GM19239 (cell line): ENCODE results near the gene ARL6IP4.
"Not testable (repeated sequence)": the region's sequence is repeated elsewhere in the genome, so short reads cannot be mapped to it uniquely, and the experiment has no call there.

ENCODE experiments used
- DNase-seq: peaks from one replicate; pipeline ENCODE4 v3.0.0; 2011; ENCODE audit warnings: low spot score; ENCODE audit not compliant: insufficient read length
- FAIRE-seq: peaks from 2 replicates; lab custom pipeline; 2011; peaks lifted over from hg19 to GRCh38; lab: Jason Lieb, UNC

Gene ARL6IP4

DNA sequence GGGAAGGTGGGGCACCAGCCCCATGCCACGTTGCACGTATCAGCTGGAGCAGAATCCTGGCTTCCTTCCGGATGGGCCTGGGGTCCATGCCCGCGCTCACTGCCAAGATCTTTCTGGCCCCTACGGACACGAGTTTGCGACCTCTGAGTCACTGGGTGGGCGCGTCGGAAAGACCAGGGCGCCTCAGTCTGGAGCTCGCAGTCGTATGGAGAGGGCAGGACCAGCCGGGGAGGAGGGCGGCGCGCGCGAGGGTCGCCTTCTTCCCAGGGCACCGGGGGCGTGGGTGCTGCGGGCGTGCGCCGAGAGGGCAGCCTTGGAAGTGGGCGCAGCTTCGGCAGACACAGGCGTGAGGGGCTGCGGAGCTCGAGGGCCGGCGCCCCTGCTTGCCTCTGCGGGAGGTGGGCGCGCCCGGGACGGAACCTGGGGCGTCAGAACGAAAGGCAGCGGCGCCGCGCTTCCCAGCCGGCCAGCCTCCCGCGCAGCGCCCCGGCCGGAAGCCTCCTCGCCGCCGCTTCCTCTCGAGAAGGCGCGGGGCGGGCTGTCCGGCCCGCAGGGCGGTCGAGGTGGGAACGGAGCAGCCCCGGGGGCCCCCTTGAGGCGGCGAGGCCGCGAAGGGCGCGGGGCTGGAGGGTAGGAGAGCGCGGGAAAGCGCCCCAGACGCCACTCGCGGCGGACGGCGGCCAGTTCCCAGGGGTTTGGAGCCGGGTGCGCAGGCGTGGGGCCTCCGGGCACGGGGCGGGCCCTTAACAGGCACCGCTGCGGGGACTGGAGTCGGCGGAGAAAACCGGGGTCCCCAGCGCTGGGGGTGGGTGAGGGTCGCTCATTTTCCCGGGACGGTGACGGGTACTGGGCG lies at the start of gene ARL6IP4:
TSS of gene ARL6IP4 (plus strand) at position 499 of the 853 bp plus-strand sequence. CDS start 459 bp downstream, outside the sequence.
- DNase-seq, result peak; percentile 91
- FAIRE-seq, result peak; percentile 23

GRCh38 chr12:122932207-122932606 lies 48.3 kb upstream of the ARL6IP4 start:
- no peak for FAIRE-seq
- no peak for DNase-seq

DNA sequence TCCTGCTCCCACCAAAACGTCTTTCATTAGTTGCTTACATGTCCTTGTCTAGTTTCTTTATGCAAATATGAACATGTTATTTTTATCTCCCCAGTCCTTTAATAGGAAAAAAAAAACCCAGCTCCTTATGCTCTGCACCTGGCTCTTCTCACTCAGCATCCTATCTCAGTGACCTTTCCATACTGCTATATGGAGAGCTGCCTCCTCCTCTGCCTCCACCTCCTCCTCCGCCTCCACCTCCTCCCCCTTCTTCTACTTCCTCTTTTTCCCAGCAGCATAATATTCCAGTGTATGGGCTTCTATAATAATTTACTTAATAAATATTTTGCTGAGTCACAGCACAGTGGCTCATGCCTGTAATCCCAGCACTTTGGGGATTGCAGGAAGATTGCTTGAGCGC lies 45.8 kb upstream of the ARL6IP4 start:
- peak; percentile 51 for FAIRE-seq

DNA sequence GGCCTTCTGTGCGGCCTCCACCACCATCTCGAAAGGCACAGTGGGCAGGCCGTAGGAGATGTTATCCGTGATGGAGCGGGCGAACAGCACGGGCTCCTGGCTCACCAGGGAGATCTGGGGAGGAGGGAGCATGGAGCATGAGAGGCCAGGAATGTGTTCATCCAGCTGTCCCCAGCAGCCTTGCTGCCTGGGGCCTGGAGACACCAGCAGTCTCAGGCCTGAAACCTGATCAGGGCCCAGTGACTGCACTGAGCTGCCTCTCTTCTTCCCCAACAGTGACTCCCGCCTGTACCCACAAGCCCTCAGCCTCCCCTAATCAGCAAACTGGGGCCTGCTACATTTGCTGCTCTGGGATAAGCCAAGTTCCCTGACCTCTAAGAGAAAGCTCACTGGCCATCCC lies 45.2 kb upstream of the ARL6IP4 start:
- FAIRE-seq, result peak; percentile 49
- no peak for DNase-seq

More for the DNA sequence above, 45.8 kb upstream of the ARL6IP4 start:
- no peak for DNase-seq

- no peak for DNase-seq
- peak; percentile 75 for FAIRE-seq
These were observed 42.8 kb upstream of the ARL6IP4 start for GRCh38 chr12:122937622-122938091.

GRCh38 chr12:122939125-122939524 lies 41.4 kb upstream of the ARL6IP4 start:
- DNase-seq, result no peak
- peak; percentile 28 for FAIRE-seq

DNA sequence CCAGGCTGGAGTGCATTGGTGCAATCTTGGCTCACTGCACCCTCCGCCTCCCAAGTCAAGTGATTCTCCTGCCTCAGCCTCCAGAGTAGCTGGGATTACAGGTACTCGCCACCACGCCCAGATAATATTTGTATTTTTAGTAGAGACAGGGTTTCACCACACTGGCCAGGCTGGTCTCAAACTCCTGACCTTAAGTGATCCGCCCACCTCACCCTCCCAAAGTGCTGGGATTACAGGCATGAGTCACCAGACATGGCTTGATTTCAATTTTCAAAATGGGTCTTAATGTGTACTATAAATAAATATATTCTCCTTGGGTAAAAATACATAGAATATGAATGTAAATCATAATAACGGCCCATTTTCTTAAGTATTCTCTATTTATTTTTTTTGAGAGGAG lies 39.1 kb upstream of the ARL6IP4 start:
- DNase-seq, FAIRE-seq: not testable (repeated sequence)

- FAIRE-seq (no peak), DNase-seq (no peak)
These were observed 37.8 kb upstream of the ARL6IP4 start for GRCh38 chr12:122942637-122943036.

DNA sequence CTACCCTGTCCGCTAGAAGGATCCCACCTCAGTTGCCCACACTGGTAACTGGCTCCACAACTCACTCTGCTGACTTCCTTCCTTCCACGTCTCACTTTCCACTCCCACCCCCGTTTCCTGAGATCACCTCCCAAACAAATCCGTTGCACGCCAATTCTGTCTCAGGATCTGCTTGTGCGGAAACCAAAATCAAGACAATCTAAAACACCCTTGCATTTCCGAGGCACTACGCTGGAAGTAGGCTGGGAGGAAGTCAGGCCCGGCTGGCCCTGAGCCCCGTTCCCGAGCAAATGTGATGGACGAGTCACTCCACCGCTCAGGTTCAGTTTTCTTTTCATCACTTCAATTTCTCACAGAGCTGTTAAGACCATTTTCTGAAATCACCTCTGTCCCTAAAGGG lies 37.3 kb upstream of the ARL6IP4 start:
- DNase-seq (no peak), FAIRE-seq (no peak)

GRCh38 chr12:122944605-122945592 lies 35.6 kb upstream of the ARL6IP4 start:
- DNase-seq (no peak), FAIRE-seq (no peak)

DNA sequence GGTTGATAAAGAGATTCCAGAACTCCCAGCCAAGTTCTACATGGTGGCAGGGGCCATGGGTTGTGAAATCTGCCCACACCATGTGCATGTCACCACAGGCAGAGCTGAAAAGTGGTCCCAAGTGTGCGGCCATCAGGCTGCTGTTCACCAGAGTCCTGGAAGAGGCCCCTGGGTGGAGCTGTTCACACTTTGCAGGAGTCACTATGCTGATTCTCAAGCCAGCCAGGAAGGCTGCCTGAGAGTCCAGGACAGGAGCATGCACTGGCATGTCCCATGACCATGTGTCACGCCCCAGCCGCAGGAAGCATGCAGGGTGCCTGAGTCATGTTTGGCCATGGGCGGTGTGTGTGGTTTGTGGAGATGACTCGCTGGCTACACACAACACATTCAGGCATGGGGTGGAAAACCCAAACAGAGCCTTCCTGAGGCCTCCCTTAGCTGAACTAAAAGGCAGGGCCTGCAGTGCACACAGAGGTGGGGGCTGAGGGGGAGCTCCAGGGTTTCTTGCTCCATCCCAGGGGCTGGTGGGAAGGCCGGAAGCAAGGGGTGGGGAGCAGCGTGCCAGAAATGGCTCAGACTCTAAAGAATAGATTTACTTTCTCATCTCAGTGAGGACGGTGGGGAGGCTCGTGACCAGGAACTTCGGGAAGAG lies 33.7 kb upstream of the ARL6IP4 start:
- peak; percentile 94 for FAIRE-seq

DNA sequence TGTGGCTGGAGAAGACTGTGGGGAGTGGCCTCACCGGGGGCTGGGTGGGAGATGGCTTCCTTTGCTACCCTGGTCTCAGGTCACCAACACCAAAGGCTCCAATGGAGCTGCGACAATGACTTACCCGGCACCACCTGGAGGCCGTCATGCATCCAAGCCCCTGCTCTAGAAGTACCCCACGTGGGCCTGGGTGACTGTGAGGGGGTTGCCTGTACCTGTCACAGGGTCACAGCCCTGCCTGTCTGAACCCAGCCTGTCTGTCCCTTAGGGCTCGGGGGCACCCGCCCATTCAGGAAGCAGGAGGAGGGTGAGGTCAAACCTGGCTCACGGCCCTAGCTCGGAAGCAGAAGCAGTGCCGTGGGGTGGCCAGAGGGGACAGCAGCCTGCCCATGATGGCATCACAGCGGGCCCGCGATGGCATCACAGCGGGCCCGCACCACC lies 33.1 kb upstream of the ARL6IP4 start:
- DNase-seq (no peak), FAIRE-seq (no peak)

More for the DNA sequence above, 33.7 kb upstream of the ARL6IP4 start:
- DNase-seq, result peak; percentile 63

GRCh38 chr12:122948605-122949004 lies 31.9 kb upstream of the ARL6IP4 start:
- FAIRE-seq (no peak), DNase-seq (no peak)

- DNase-seq (no peak), FAIRE-seq (no peak)
These were observed 31.1 kb upstream of the ARL6IP4 start for GRCh38 chr12:122949405-122949804.

DNA sequence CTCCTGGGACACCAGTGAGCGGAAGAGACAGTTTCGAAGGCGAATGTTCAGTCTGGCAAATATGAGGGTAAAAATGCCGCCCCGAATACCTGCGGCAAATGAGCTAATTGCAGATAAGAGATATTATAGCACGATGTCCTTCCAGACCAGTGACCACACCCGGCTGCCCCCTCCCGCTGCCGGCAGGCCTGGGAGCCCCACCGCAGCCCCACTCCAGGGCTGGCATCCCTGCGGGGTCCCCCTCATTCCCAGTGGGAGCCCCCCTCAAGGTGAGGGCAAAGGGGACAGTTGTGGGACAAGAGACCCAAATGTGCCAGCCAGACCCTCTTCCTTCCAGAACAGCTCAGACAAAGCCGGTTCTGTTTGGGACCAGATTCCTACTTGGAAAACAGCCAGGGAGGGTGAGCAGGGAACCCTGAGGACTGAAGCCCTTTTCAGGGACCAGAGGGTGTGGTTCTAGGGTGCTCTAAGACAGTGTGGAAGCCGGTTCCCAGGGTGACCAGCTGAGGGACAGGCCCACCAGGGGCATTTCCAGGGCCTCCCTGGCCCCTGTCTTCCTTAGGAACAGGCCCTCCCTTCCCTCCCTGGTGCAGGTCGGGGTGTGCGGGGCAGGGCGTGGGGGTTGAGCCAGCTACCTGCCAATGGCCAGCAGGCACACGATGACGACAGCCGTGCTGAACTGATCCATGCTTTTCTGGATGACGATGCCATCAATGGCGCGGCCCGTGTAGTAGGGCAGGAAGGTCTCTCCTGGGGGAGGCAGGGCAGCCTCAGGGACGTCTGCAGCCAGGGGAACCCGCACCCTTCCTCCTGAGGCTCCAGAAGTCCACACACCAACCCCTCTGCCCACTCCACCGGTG lies 30.4 kb upstream of the ARL6IP4 start:
- FAIRE-seq, result no peak
- no peak for DNase-seq

DNA sequence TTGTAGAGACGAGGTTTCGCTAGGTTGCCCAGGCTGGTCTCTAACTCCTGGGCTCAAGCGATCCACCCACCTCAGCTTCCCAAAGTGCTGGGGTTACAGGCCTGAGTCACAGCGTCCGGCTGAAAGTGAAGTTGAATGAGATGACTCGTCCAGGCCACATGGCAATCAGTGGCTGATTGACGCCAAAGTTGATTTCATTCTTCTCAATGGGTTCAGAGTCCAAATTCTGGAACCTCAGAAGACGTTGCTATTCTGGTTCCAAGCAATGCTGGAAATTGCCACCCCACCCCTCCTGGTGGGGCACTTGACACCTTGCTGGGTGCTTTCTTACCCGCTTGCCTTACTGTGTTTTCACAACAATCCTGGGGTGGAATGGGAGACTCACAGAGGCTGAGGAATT lies 29.1 kb upstream of the ARL6IP4 start:
- DNase-seq (no peak), FAIRE-seq (no peak)

DNA sequence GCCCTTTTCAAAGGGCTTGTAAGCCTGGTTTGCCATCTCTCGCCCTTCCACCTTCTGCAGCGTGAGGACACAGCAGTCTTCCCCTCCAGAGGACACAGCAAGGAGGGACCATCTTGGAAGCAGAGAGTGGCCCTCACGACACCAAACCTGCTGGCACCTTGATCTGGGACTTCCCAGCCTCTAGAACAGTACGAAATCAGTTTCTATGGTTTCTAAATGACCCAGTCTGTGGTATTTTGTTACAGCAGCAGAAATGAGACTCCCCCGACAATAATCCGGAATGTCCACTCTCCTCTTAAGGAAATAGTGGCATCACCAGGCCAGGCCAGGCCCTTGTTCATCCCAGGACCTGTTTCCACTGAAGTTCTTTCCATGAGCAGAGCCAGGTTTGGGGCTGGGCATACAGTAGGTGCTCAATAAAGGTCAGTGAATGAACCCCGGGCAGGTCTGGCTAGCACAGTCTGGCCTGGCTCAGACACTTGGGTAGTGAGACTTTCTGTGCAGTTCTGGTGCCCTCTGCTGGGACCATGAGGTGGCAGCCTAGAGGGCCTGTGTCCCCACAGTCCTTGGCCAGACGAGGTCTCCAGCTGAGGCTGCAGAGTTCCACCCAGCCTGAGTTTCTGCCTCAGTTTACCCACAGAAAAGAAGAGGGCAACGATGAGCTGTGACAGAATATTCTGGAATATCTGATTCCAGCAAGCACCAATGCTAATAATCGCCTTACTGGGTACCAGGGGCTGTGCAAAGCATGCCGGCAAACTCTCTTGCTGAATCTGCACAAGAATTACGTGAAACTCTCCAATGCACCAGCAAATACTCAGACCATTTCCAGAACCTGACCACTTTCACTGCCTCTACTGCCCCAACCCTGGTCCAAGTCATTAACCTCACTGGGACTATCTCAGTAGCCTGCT lies 28.2 kb upstream of the ARL6IP4 start:
- DNase-seq, result peak; percentile 91
- FAIRE-seq, result peak; percentile 94

DNA sequence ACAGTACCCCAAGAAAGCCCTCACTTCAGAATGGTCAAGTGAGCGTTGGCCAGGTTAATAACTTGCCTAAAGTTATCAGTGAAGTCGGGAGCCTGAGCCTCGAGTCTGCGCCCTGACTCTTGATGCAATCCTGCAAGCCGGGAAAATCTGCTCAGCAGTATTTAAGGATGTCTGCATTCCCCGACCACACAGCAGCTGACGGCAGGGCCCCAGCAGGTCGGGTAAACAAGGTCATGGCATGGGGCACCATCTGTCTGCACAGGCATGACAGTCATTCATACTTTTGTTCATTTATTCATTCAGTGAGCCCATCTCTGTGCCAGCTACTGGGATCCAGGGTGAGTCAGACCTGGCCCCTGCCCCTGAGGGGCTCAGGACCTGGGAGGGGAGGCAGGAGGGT lies 25.3 kb upstream of the ARL6IP4 start:
- no peak for FAIRE-seq
- no peak for DNase-seq
